Bronchial epithelial cell (primary cell): ENCODE data around the gene CEP128. TPM values are rescaled to one million over a fixed set of nuclear protein-coding genes. Genes with fewer than 3 reads are reported as not detected.

ENCODE experiments used
- DNase-seq: peaks from one replicate; pipeline ENCODE4 v3.0.0-alpha.2; 2010; ENCODE audit warnings: low read depth
- FAIRE-seq: peaks from 2 replicates; lab custom pipeline; 2011; peaks lifted over from hg19 to GRCh38; lab: Jason Lieb, UNC
- H3K27me3 ChIP-seq: 2 replicates; pipeline ENCODE4 v1.5.1; 2011; ENCODE audit warnings: low read length; ENCODE audit not compliant: control insufficient read depth, insufficient read depth
- H3K36me3 ChIP-seq: 2 replicates; pipeline ENCODE4 v1.5.1; 2011; ENCODE audit warnings: low read length; ENCODE audit not compliant: control insufficient read depth, insufficient read depth
- H3K4me3 ChIP-seq: 2 replicates; pipeline ENCODE4 v1.5.1; 2011; ENCODE audit warnings: mild to moderate bottlenecking, low read depth, low read length, control low read depth
- total RNA-seq: library from RNA; depleted of rRNA; stranded (reverse); fragments of >200 nt; gene quantifications from 2 replicates; pipeline ENCODE4 v1.2.1, GENCODE V29; 2014
- TF ChIP-seq, protein P1 (sequence below): IDR thresholded peaks from 2 replicates; pipeline ENCODE4 v1.5.1; 2011; ENCODE audit warnings: mild to moderate bottlenecking, moderate library complexity, low read length, control low read depth, inconsistent platforms; ENCODE audit not compliant: insufficient read depth, severe bottlenecking

Gene CEP128
- total RNA-seq, 1 donor from 2014 or later, result 6.6 TPM

DNA sequence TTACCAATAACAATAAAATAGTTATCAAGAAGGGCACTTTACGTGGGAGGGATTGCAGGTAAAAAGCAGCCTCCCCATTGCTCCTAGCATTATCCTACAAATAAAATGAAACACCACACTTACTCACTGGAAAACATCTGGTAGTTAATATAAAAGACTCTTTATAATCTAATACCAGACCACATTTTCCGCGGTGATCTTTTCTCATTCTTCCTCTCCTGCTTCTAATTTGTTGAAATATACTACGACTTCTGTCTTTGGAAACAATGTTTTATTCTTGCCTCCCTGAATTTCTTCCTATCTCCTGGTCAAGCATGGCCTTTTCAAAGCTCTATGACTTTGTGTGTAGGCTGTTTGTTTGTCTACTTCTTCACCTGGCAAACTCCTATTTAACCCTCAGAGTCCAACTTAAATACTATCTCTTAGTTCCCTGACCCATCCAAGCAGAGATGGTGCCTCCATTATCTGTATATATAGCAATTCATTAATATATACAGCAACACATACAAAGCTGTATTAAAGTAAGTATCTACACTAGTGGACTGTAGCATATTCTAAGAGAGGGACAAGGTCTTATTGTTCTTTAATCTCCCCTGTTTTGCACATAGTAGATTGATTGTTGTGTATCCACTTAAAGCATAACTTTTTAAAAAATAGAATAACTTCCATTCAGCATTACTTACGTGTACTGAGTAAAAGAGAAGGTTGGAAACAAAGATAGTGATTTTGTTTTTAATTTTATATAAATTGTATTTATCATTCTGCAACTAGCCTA, 228.3 kb downstream of the CEP128 start:
- no peak for FAIRE-seq
- no peaks in the 10 kb centered on the region for H3K36me3 ChIP-seq
- TF ChIP-seq, protein P1, sequence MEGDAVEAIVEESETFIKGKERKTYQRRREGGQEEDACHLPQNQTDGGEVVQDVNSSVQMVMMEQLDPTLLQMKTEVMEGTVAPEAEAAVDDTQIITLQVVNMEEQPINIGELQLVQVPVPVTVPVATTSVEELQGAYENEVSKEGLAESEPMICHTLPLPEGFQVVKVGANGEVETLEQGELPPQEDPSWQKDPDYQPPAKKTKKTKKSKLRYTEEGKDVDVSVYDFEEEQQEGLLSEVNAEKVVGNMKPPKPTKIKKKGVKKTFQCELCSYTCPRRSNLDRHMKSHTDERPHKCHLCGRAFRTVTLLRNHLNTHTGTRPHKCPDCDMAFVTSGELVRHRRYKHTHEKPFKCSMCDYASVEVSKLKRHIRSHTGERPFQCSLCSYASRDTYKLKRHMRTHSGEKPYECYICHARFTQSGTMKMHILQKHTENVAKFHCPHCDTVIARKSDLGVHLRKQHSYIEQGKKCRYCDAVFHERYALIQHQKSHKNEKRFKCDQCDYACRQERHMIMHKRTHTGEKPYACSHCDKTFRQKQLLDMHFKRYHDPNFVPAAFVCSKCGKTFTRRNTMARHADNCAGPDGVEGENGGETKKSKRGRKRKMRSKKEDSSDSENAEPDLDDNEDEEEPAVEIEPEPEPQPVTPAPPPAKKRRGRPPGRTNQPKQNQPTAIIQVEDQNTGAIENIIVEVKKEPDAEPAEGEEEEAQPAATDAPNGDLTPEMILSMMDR, result no peak
- no peak overlapping the region for H3K4me3 ChIP-seq
- H3K27me3 ChIP-seq, result no peaks in the 10 kb centered on the region
- no peak for DNase-seq

DNA sequence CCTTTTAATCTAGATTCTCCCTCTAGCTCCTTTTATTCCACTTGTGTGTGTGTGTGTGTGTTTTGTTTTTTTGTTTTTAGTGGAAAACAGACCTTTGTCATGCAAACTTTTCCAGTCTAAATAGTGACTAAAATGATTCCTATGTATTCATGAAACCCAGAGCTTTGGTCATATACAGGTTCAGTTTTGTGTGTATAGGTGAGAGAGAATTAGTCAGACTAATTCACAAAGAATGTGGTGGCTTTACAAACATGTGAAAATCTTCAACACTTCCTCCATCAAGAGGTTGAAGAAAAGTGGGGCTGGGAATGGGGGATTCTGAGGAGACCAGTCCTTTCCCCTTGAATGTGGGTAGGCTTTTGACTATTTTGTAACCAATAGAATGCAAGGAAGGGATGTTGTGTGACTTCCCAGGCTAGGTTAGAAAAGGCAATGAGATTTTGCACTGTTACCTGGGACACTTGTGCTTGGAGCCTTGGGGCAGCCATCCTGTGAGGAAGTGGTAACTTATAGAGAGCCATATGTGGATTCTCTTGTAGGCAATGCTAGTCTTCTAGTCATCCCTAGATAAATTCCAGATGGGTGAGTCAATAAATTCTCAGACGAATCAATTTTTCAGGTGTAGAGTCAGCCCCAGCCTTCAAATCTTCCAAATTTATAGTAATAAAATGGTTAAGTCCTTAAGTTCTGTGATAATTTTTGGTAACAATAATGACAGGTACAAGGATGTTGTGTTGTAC, 236.1 kb downstream of the CEP128 start:
- no peak for FAIRE-seq
- no peaks in the 10 kb centered on the region for H3K27me3 ChIP-seq
- no peak overlapping the region for H3K4me3 ChIP-seq
- peak; percentile 75 for DNase-seq
- TF ChIP-seq, protein P1, result no peak
- no peaks in the 10 kb centered on the region for H3K36me3 ChIP-seq

DNA sequence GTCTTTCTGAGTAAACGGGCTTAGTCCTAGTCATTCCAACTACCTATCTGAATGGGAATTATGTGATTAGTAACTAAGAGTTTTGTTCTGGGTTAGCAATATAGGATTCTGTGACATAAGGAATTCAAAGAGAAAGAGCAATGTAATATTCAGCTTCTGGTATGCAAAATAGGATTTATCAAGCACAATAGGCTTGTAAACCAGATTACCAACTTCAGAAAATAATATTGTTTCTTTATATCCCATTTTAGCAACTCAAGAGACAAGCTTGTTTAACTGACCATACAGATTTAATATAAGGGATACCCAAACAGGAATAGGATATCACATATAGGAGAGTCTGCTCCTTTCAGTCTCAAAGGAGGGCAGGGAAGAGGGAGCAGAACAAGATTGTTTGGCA, 240.9 kb downstream of the CEP128 start:
- TF ChIP-seq, protein P1, result no peak
- no peak for FAIRE-seq
- Histone ChIP-seq H3K36me3 (no peaks in the 10 kb centered on the region), H3K27me3 (no peaks in the 10 kb centered on the region), H3K4me3 (no peak overlapping the region)
- DNase-seq, result no peak

DNA sequence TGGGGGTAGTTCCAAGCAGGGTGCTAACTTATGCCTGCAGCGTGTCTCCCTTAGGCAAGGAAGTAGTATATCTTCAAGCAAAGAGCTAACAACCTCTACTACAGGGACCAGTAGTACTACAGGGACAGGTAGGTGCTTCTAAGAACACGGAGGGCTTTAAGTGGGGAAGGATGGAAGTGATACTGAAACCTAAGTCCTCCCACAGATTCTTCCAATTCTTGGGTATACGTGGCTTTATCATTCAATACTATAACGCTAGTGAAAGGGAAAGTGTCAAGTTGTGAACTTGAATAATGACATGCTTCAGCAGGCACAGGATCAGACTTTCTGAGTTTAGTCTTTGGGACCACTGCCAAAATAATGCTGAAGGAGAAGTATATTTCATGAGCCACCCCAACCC, 241.7 kb downstream of the CEP128 start:
- no peaks in the 10 kb centered on the region for H3K36me3 ChIP-seq
- H3K4me3 ChIP-seq, result no peak overlapping the region
- DNase-seq, result peak; percentile 1
- no peak for FAIRE-seq
- H3K27me3 ChIP-seq, result no peaks in the 10 kb centered on the region
- TF ChIP-seq, protein P1, result no peak

DNA sequence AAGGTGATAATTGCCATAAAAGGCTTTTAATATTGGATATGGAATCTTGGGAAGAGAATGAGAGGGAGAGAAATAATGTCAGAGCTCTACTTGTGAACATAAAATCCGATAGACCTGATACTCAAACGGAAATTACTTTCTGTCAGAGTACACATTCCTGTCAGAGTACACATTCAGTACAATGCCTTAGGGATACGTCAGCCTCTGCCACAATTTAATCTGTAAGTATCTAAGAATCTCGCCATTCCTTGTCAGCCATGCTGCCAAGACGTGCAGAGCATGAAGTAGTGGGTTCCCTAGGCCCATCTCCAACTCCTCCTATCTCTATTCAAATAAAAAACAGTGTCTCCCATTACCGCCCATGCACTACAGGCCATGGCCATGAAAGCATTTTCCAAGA, 242.6 kb downstream of the CEP128 start:
- DNase-seq, result no peak
- no peak for FAIRE-seq
- H3K36me3 ChIP-seq, result no peaks in the 10 kb centered on the region
- H3K27me3 ChIP-seq, result no peaks in the 10 kb centered on the region
- H3K4me3 ChIP-seq, result no peak overlapping the region
- TF ChIP-seq, protein P1, result no peak
